SK-N-SH (cell line): ENCODE results near the gene LILRA1. TPM values are rescaled to one million over a fixed set of nuclear protein-coding genes. Genes with fewer than 3 reads are reported as not detected.

Experiments
- CTCF ChIA-PET: fragments of 300-600, 350-600 bp; formaldehyde crosslinking; extraction: SDS; loops from one replicate; lab custom pipeline; 2021; lab: Yijun Ruan, JAX
- POLR2A ChIA-PET: fragments of 350-600 bp; sonication (Branson Sonifier 250); formaldehyde crosslinking; extraction: SDS; loops from one replicate; lab custom pipeline; 2020; ENCODE audit warnings: antibody characterized with exemption, inconsistent platforms; lab: Yijun Ruan, JAX
- DNase-seq: peaks from one replicate; pipeline ENCODE4 v3.0.0; 2012
- H2AFZ ChIP-seq: fragments of 200-600 bp; sonication (generic); 2 replicates; pipeline ENCODE4 v1.8.1; 2016; ENCODE audit warnings: antibody characterized with exemption, mild to moderate bottlenecking, low read depth
- H3F3A ChIP-seq: fragments of 200-600 bp; sonication (generic); replicated peaks from 2 replicates; pipeline ENCODE3; 2016; ENCODE audit warnings: antibody characterized with exemption, mild to moderate bottlenecking; ENCODE audit not compliant: insufficient read depth
- H3K27ac ChIP-seq, 2 experiments: fragments of 200-500 bp in 1 of 2; fragments of 200-600 bp in 1 of 2; sonication (Bioruptor generic) in 1 of 2; sonication (generic), shearing (Covaris generic) in 1 of 2; 2 replicates each; pipeline versions ENCODE4 v1.5.1 to v1.6.1; 2014 to 2016; ENCODE audit warnings: low read depth in 2 of 2, inconsistent platforms in 1 of 2, low read length in 1 of 2, mild to moderate bottlenecking in 1 of 2, mixed read lengths in 1 of 2
- H3K27me3 ChIP-seq: fragments of 200-600 bp; sonication (generic), shearing (Covaris generic); 2 replicates; pipeline ENCODE4 v1.6.1; 2016; ENCODE audit warnings: mixed run types; ENCODE audit not compliant: insufficient read depth
- H3K36me3 ChIP-seq, 2 experiments: fragments of 200-500 bp in 1 of 2; fragments of 200-600 bp in 1 of 2; sonication (Bioruptor generic) in 1 of 2; sonication (generic) in 1 of 2; replicated peaks in 1 of 2; 2 replicates each; pipeline versions ENCODE3 to v1.5.1; 2014 to 2016; ENCODE audit warnings: low read length in 1 of 2, mild to moderate bottlenecking in 1 of 2; ENCODE audit not compliant: insufficient read depth in 2 of 2, control insufficient read depth in 1 of 2
- H3K4me1 ChIP-seq, 2 experiments: fragments of 200-500 bp in 1 of 2; fragments of 200-600 bp in 1 of 2; sonication (Bioruptor generic) in 1 of 2; sonication (generic), shearing (Covaris generic) in 1 of 2; 2 replicates each; pipeline versions ENCODE4 v1.5.1 to v1.6.1; 2014 to 2016; ENCODE audit warnings: low read depth in 1 of 2, low read length in 1 of 2, mixed run types in 1 of 2; ENCODE audit not compliant: insufficient read depth in 2 of 2, control insufficient read depth in 1 of 2
- H3K4me2 ChIP-seq: fragments of 200-600 bp; sonication (generic), shearing (Covaris generic); 2 replicates; pipeline ENCODE4 v1.6.1; 2017; ENCODE audit warnings: mixed run types
- H3K4me3 ChIP-seq, 2 experiments: fragments of 200-500 bp in 1 of 2; fragments of 200-600 bp in 1 of 2; sonication (Bioruptor generic) in 1 of 2; sonication (generic), shearing (Covaris generic) in 1 of 2; 2 replicates each; pipeline versions ENCODE4 v1.5.1 to v1.8.1; 2014 to 2016; ENCODE audit warnings: low read depth in 2 of 2, inconsistent platforms in 1 of 2, low read length in 1 of 2, mild to moderate bottlenecking in 1 of 2, mixed read lengths in 1 of 2, moderate library complexity in 1 of 2
- H3K79me2 ChIP-seq: fragments of 200-600 bp; sonication (generic); 2 replicates; pipeline ENCODE4 v1.8.1; 2017; ENCODE audit warnings: mild to moderate bottlenecking; ENCODE audit not compliant: insufficient read depth
- H3K9ac ChIP-seq: fragments of 200-600 bp; sonication (generic); 2 replicates; pipeline ENCODE4 v1.6.1; 2017; ENCODE audit warnings: mixed run types
- H3K9me2 ChIP-seq: fragments of 200-600 bp; sonication (generic); 2 replicates; pipeline ENCODE4 v1.6.1; 2017; ENCODE audit warnings: mixed run types
- H3K9me3 ChIP-seq: fragments of 200-600 bp; sonication (generic); 2 replicates; pipeline ENCODE4 v1.6.1; 2017; ENCODE audit warnings: mixed run types, mild to moderate bottlenecking, moderate library complexity
- H4K20me1 ChIP-seq: fragments of 200-600 bp; sonication (generic); 2 replicates; pipeline ENCODE4 v1.6.1; 2017; ENCODE audit warnings: mild to moderate bottlenecking, mixed run types; ENCODE audit not compliant: insufficient read depth
- CHD2 ChIP-seq: fragments of 150-350 bp; IDR thresholded peaks from 2 replicates; pipeline ENCODE4 v1.6.1; 2018; ENCODE audit warnings: low read length; ENCODE audit not compliant: partially characterized antibody
- ELF1 ChIP-seq: IDR thresholded peaks from 2 replicates; pipeline ENCODE4 v1.4.0; 2012
- EP300 ChIP-seq, 2 experiments: IDR thresholded peaks; 2 replicates each; pipeline versions ENCODE4 v1.4.0 to v1.6.1; 2012; ENCODE audit warnings: borderline replicate concordance in 1 of 2, low read depth in 1 of 2, low read length in 1 of 2
- FOXJ3 ChIP-seq: sonication (generic); formaldehyde crosslinking; IDR thresholded peaks from 2 replicates; pipeline ENCODE4 v1.5.1; 2020; ENCODE audit warnings: mild to moderate bottlenecking, missing genetic modification reagents
- FOXM1 ChIP-seq: IDR thresholded peaks from 2 replicates; pipeline ENCODE4 v1.4.0; 2012; ENCODE audit warnings: low read depth, mild to moderate bottlenecking
- JUND ChIP-seq: IDR thresholded peaks from 2 replicates; pipeline ENCODE4 v1.4.0; 2012
- MEF2A ChIP-seq: IDR thresholded peaks from 2 replicates; pipeline ENCODE4 v1.4.0; 2012; ENCODE audit warnings: low read depth, borderline replicate concordance
- NFIC ChIP-seq: IDR thresholded peaks from 2 replicates; pipeline ENCODE4 v1.4.0; 2012; ENCODE audit warnings: borderline replicate concordance
- POLR2AphosphoS5 ChIP-seq: IDR thresholded peaks from 2 replicates; pipeline ENCODE4 v1.6.1; 2012; ENCODE audit warnings: low read depth, low read length
- RCOR1 ChIP-seq: fragments of 150-350 bp; IDR thresholded peaks from 2 replicates; pipeline ENCODE4 v1.6.1; 2017; ENCODE audit warnings: antibody characterized with exemption, low read length
- RXRA ChIP-seq: IDR thresholded peaks from 2 replicates; pipeline ENCODE4 v1.4.0; 2012; ENCODE audit warnings: low read depth, mild to moderate bottlenecking, borderline replicate concordance
- TAF1 ChIP-seq: IDR thresholded peaks from 2 replicates; pipeline ENCODE4 v1.6.1; 2012; ENCODE audit warnings: low read depth, mild to moderate bottlenecking, low read length, moderate library complexity, borderline replicate concordance
- TEAD4 ChIP-seq: IDR thresholded peaks from 2 replicates; pipeline ENCODE4 v1.4.0; 2012; ENCODE audit warnings: mild to moderate bottlenecking, borderline replicate concordance; ENCODE audit not compliant: insufficient read depth
- WGBS: methylation state at CpG from one replicate; pipeline ENCODE4 v1.1.6; 2017; ENCODE audit warnings: low lambda C conversion rate; 5-methylcytosine and 5-hydroxymethylcytosine counted together
- polyA plus RNA-seq, 3 experiments: library from polyadenylated mRNA; depleted of rRNA; stranded (reverse); fragments of >200 nt; gene quantifications; 2 replicates each; pipeline ENCODE4 v1.2.3, GENCODE V29; 2012
- TF ChIP-seq, protein P1 (sequence below): fragments of 150-350 bp; IDR thresholded peaks from 2 replicates; pipeline ENCODE4 v1.6.1; 2017; ENCODE audit warnings: antibody characterized with exemption, low read length, low read depth, borderline replicate concordance
- TF ChIP-seq, protein P2 (sequence below): IDR thresholded peaks from 2 replicates; pipeline ENCODE4 v1.4.0; 2012; ENCODE audit warnings: low read depth, borderline replicate concordance
- TF ChIP-seq, protein P3 (sequence below): fragments of 200-600 bp; sonication (generic); IDR thresholded peaks from 2 replicates; pipeline ENCODE4 v1.6.1; 2017; ENCODE audit warnings: antibody characterized with exemption, mild to moderate bottlenecking, moderate library complexity
- TF ChIP-seq, protein P4 (sequence below): IDR thresholded peaks from 2 replicates; pipeline ENCODE4 v1.4.0; 2012; ENCODE audit warnings: low read depth
- TF ChIP-seq, protein P5 (sequence below): fragments of 150-350 bp; IDR thresholded peaks from 2 replicates; pipeline ENCODE4 v1.6.1; 2016; ENCODE audit warnings: mild to moderate bottlenecking, low read depth, low read length
- TF ChIP-seq, protein P6 (sequence below): IDR thresholded peaks from 2 replicates; pipeline ENCODE4; 2012

Gene LILRA1
- polyA plus RNA-seq, 1 of the 3 experiments (the other 2 are of a cell fraction), result not detected

DNA sequence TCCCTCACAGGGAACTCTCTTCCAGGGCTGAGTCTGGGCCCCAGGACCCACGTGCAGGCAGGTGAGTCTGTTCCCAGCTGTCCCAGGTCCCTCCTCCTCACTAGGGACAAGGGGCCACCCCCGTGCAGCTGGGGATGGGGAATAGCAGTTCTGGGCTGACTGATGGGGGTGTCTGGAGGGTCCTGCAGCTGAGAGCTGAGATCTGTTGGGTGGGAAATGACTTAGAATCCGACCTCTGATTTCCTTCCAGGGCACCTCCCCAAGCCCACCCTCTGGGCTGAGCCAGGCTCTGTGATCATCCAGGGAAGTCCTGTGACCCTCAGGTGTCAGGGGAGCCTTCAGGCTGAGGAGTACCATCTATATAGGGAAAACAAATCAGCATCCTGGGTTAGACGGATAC lies 19.4 kb upstream of the LILRA1 start:
- no peaks in the 10 kb centered on the region for H3F3A ChIP-seq
- H3K4me2 ChIP-seq, result no peak overlapping the region
- ChIA-PET CTCF (no interaction called here), POLR2A (no interaction called here)
- no peaks in the 10 kb centered on the region for H3K36me3 ChIP-seq
- H3K4me1 ChIP-seq, result no peaks in the 10 kb centered on the region
- no peaks in the 10 kb centered on the region for H4K20me1 ChIP-seq
- H3K9ac ChIP-seq, result no peak overlapping the region
- H3K27me3 ChIP-seq, result peaks cover 24% of the 10 kb centered on the region
- DNase-seq, result no peak
- H3K4me3 ChIP-seq, result no peak overlapping the region
- TF ChIP-seq FOXJ3, result no peak
- no peak for TF ChIP-seq CHD2
- no peak for TF ChIP-seq ELF1
- TF ChIP-seq FOXM1, result no peak
- TF ChIP-seq TEAD4, result no peak
- TF ChIP-seq, protein P1, sequence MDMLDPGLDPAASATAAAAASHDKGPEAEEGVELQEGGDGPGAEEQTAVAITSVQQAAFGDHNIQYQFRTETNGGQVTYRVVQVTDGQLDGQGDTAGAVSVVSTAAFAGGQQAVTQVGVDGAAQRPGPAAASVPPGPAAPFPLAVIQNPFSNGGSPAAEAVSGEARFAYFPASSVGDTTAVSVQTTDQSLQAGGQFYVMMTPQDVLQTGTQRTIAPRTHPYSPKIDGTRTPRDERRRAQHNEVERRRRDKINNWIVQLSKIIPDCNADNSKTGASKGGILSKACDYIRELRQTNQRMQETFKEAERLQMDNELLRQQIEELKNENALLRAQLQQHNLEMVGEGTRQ, result no peak
- TF ChIP-seq, protein P2, sequence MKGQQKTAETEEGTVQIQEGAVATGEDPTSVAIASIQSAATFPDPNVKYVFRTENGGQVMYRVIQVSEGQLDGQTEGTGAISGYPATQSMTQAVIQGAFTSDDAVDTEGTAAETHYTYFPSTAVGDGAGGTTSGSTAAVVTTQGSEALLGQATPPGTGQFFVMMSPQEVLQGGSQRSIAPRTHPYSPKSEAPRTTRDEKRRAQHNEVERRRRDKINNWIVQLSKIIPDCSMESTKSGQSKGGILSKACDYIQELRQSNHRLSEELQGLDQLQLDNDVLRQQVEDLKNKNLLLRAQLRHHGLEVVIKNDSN, result no peak
- TF ChIP-seq EP300 (IDR thresholded peaks at IDR 0.05; ENCODE audit: borderline replicate concordance in 1 of 2, low read depth in 1 of 2, low read length in 1 of 2), result no peak
- no peak for TF ChIP-seq MEF2A
- no peak for TF ChIP-seq RCOR1
- TF ChIP-seq, protein P3, sequence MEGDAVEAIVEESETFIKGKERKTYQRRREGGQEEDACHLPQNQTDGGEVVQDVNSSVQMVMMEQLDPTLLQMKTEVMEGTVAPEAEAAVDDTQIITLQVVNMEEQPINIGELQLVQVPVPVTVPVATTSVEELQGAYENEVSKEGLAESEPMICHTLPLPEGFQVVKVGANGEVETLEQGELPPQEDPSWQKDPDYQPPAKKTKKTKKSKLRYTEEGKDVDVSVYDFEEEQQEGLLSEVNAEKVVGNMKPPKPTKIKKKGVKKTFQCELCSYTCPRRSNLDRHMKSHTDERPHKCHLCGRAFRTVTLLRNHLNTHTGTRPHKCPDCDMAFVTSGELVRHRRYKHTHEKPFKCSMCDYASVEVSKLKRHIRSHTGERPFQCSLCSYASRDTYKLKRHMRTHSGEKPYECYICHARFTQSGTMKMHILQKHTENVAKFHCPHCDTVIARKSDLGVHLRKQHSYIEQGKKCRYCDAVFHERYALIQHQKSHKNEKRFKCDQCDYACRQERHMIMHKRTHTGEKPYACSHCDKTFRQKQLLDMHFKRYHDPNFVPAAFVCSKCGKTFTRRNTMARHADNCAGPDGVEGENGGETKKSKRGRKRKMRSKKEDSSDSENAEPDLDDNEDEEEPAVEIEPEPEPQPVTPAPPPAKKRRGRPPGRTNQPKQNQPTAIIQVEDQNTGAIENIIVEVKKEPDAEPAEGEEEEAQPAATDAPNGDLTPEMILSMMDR, result no peak
- TF ChIP-seq TAF1, result no peak
- TF ChIP-seq, protein P4, sequence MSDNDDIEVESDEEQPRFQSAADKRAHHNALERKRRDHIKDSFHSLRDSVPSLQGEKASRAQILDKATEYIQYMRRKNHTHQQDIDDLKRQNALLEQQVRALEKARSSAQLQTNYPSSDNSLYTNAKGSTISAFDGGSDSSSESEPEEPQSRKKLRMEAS, result no peak
- no peak for TF ChIP-seq POLR2AphosphoS5
- H3K9me2 ChIP-seq, result no peaks in the 10 kb centered on the region
- H3K9me3 ChIP-seq, result no peaks in the 10 kb centered on the region
- H3K27ac ChIP-seq, result no peak overlapping the region
- no peak overlapping the region for H2AFZ ChIP-seq
- no peaks in the 10 kb centered on the region for H3K79me2 ChIP-seq
- 6% methylated on average over 4 of the region's 4 CpGs for WGBS

DNA sequence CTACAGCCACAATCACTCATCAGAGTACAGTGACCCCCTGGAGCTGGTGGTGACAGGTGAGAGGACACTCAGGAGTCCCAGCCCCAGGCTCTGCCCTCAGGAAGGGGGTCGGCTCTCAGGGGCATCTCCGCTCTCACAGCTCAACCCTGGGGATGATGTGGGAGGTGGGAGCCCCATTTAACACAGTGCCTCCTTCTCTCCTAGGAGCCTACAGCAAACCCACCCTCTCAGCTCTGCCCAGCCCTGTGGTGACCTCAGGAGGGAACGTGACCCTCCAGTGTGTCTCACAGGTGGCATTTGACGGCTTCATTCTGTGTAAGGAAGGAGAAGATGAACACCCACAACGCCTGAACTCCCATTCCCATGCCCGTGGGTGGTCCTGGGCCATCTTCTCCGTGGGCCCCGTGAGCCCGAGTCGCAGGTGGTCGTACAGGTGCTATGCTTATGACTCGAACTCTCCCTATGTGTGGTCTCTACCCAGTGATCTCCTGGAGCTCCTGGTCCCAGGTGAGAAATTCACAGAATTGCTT lies 18.8 kb upstream of the LILRA1 start:
- no peak overlapping the region for H3K4me2 ChIP-seq
- no peaks in the 10 kb centered on the region for H3F3A ChIP-seq
- H3K9me3 ChIP-seq, result no peaks in the 10 kb centered on the region
- H2AFZ ChIP-seq, result no peak overlapping the region
- H3K79me2 ChIP-seq, result no peaks in the 10 kb centered on the region
- no peaks in the 10 kb centered on the region for H3K36me3 ChIP-seq
- ChIA-PET CTCF (no interaction called here), POLR2A (no interaction called here)
- WGBS, result 1% methylated on average over 10 of the region's 12 CpGs
- H3K4me3 ChIP-seq, result no peak overlapping the region
- no peaks in the 10 kb centered on the region for H3K4me1 ChIP-seq
- no peaks in the 10 kb centered on the region for H4K20me1 ChIP-seq
- DNase-seq, result no peak
- H3K9me2 ChIP-seq, result no peaks in the 10 kb centered on the region
- H3K27ac ChIP-seq, result no peak overlapping the region
- H3K27me3 ChIP-seq, result peaks cover 24% of the 10 kb centered on the region
- H3K9ac ChIP-seq, result no peak overlapping the region
- TF ChIP-seq, protein P5, sequence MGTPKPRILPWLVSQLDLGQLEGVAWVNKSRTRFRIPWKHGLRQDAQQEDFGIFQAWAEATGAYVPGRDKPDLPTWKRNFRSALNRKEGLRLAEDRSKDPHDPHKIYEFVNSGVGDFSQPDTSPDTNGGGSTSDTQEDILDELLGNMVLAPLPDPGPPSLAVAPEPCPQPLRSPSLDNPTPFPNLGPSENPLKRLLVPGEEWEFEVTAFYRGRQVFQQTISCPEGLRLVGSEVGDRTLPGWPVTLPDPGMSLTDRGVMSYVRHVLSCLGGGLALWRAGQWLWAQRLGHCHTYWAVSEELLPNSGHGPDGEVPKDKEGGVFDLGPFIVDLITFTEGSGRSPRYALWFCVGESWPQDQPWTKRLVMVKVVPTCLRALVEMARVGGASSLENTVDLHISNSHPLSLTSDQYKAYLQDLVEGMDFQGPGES, result no peak
- TF ChIP-seq MEF2A, result no peak
- TF ChIP-seq JUND, result no peak
- TF ChIP-seq RXRA, result no peak
- TF ChIP-seq CHD2, result no peak
- no peak for TF ChIP-seq ELF1
- no peak for TF ChIP-seq NFIC
- no peak for TF ChIP-seq FOXJ3
- no peak for TF ChIP-seq TEAD4
- TF ChIP-seq, protein P4, result no peak
- TF ChIP-seq, protein P6, sequence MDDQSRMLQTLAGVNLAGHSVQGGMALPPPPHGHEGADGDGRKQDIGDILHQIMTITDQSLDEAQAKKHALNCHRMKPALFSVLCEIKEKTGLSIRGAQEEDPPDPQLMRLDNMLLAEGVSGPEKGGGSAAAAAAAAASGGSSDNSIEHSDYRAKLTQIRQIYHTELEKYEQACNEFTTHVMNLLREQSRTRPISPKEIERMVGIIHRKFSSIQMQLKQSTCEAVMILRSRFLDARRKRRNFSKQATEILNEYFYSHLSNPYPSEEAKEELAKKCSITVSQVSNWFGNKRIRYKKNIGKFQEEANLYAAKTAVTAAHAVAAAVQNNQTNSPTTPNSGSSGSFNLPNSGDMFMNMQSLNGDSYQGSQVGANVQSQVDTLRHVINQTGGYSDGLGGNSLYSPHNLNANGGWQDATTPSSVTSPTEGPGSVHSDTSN, result no peak
